Heart right ventricle (tissue), 16 donors: ENCODE data around the gene SNX24. TPM values are rescaled to one million over a fixed set of nuclear protein-coding genes. Genes with fewer than 3 reads are reported as not detected.
"Not testable (repeated sequence)": the region's sequence is repeated elsewhere in the genome, so short reads cannot be mapped to it uniquely, and the experiment has no call there.

Experiments used
- ATAC-seq, 8 donors: fragments of 200-7000 bp; cut with Tn5 transposase; one replicate each; pipeline ENCODE4 v1.9.1; 2020; ENCODE audit warnings: mild to moderate bottlenecking in 8 of 8, moderate library complexity in 8 of 8, moderate number of reproducible peaks in 1 of 8
- DNase-seq, 2 donors: peaks; one replicate each; pipeline ENCODE4 v3.0.0-alpha.2; 2020
- H3K27ac ChIP-seq, 10 donors: fragments of 200-600 bp; sonication (generic) in 2 of 10; one replicate each; pipeline versions ENCODE4 v1.5.0 to v1.8.0; 2020 to 2022; ENCODE audit warnings: mild to moderate bottlenecking in 3 of 10
- H3K27me3 ChIP-seq, 7 donors: fragments of 200-600 bp; one replicate each; pipeline ENCODE4 v1.8.0; 2021 to 2022; ENCODE audit warnings: mild to moderate bottlenecking in 2 of 7
- H3K36me3 ChIP-seq, 9 donors: fragments of 200-600 bp; sonication (generic) in 1 of 9; one replicate each; pipeline versions ENCODE4 v1.5.0 to v1.8.0; 2020 to 2022; ENCODE audit warnings: mild to moderate bottlenecking in 2 of 9
- H3K4me1 ChIP-seq, 9 donors: fragments of 200-600 bp; sonication (generic) in 1 of 9; one replicate each; pipeline versions ENCODE4 v1.5.0 to v1.8.0; 2020 to 2022; ENCODE audit warnings: mild to moderate bottlenecking in 4 of 9
- H3K4me3 ChIP-seq, 10 donors: fragments of 200-600 bp; sonication (generic) in 2 of 10; one replicate each; pipeline versions ENCODE4 v1.5.0 to v1.8.0; 2020 to 2022; ENCODE audit warnings: mild to moderate bottlenecking in 7 of 10, moderate library complexity in 2 of 10
- H3K9me3 ChIP-seq, 11 donors: fragments of 200-600 bp in 10 of 11; sonication (generic) in 2 of 11; one replicate each; pipeline versions ENCODE4 v1.5.0 to v1.8.0; 2013 to 2022; ENCODE audit warnings: mild to moderate bottlenecking in 2 of 11, control low read depth in 1 of 11, moderate library complexity in 1 of 11
- WGBS, 2 donors: extraction: QIAGEN DNeasy Blood & Tissue Kit; methylation state at CpG; one replicate each; pipeline ENCODE4 v1.1.7; 2013; ENCODE audit warnings: inconsistent platforms in 1 of 2; 5-methylcytosine and 5-hydroxymethylcytosine counted together
- intact Hi-C, 10 donors: fragments of 100-400 bp; cut with DNase I; formaldehyde crosslinking; loops; one replicate each; pipeline versions ENCODE4 v1.11.1 to v1.14.2; 2022
- polyA plus RNA-seq, 2 donors: library from polyadenylated mRNA; stranded (reverse); fragments of 200-250 nt; gene quantifications; one replicate each; pipeline ENCODE4 v1.2.3, GENCODE V29; 2013
- total RNA-seq, 10 donors: library from RNA; stranded (reverse); fragmentation: NEBNext Ultra II Directional in 3 of 10; extraction: Animal tissue kit (Norgen Biotek cat#: 25700) in 3 of 10; gene quantifications; one replicate each; pipeline versions ENCODE4 v1.2.1 to v1.2.4, GENCODE V29; 2021 to 2023
- TF ChIP-seq, protein P1 (sequence below), 9 donors: fragments of 200-600 bp; sonication (generic) in 2 of 9; IDR thresholded peaks; one replicate each; pipeline versions ENCODE4 v1.5.0 to v1.8.0; 2021 to 2022; ENCODE audit warnings: antibody characterized with exemption in 9 of 9, mild to moderate bottlenecking in 5 of 9, moderate library complexity in 1 of 9
- donor health status: Arrhythmogenic right ventricular cardiomyopathy.
- donor health status: ischemic (EF 13 %, LVEDD 7.1; RV severe dilation, severe dysfunction).
- donor health status: healthy with polysubstance abuse.
- donor health status: DM: no; HTN: yes; CAD: no.
- donor health status: DM: no; HTN: no; CAD: no.
- donor health status: ischemic (EF 25% LVEDD 6.9; RV normal size, moderate dysfunction).
- donor health status: ischemic (EF 25% LVEDD 5.7; RV mildly dilated, moderate dysfunction).
- donor health status: healthy.
- donor health status: DM: yes; HTN: yes; CAD: no.
- donor health status: Ischemic cardiomyopathy.
- donor health status: ischemic (EF 35%, LVEDD 5.7; RV mildly dilated, moderate dysfunction).
- donor health status: nonischemic (EF 11% LVEDD 7.7; RV severe dilation, severe dysfunction).
- donor health status: DM: yes; HTN: yes; CAD: no.
- donor health status: PGD.
- donor health status: ischemic (EF 29% LVEDD 5.4; RV normal size, mild dysfunction).
- donor health status: nonischemic (EF 23%, LVEDD 6.1; RV moderate dilation, normal function).

SNX24 gene
- total and polyA plus RNA-seq, 12 donors, result 11.7 to 16.3 (median 13.8) TPM

GRCh38 chr5:122965111-122965510 lies 119.7 kb downstream of the SNX24 start:
- H3K9me3 ChIP-seq, result no peaks in the 10 kb centered on the region
- H3K27ac ChIP-seq, result no peak overlapping the region
- TF ChIP-seq, protein P1, sequence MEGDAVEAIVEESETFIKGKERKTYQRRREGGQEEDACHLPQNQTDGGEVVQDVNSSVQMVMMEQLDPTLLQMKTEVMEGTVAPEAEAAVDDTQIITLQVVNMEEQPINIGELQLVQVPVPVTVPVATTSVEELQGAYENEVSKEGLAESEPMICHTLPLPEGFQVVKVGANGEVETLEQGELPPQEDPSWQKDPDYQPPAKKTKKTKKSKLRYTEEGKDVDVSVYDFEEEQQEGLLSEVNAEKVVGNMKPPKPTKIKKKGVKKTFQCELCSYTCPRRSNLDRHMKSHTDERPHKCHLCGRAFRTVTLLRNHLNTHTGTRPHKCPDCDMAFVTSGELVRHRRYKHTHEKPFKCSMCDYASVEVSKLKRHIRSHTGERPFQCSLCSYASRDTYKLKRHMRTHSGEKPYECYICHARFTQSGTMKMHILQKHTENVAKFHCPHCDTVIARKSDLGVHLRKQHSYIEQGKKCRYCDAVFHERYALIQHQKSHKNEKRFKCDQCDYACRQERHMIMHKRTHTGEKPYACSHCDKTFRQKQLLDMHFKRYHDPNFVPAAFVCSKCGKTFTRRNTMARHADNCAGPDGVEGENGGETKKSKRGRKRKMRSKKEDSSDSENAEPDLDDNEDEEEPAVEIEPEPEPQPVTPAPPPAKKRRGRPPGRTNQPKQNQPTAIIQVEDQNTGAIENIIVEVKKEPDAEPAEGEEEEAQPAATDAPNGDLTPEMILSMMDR (IDR thresholded peaks at IDR 0.05), result no peak
- no peak overlapping the region for H3K4me3 ChIP-seq
- H3K4me1 ChIP-seq, result peaks cover 0 to 7% (median 0%) of the 10 kb centered on the region in 9 donors
- DNase-seq (no peak), ATAC-seq (peak in 4 of 8 donors; percentile 46 to 74 (median 60))
- 42 to 61% methylated on average over 1 of the region's 1 CpG for WGBS, 2 donors
- H3K27me3 ChIP-seq, result no peaks in the 10 kb centered on the region
- intact Hi-C loops, result no loop called here
- H3K36me3 ChIP-seq, result no peaks in the 10 kb centered on the region

DNA sequence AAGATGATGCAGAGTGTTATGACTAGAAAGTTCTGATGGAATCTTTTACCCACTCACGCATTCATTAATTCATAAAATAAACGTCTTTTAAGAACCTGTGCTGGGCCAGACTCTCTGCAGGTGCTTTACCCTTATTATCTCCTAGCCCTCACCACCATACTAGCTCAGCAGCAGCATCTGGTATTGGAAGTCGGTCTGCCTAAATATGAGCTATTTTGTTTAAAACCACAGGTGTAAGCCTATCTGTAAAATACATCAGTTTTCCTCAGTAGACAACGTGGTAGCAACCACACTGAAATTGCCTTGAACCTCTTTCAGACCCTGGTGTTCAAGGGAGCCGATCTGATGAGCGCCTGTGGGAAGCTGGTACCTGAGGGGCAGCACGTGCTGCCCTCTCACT lies 121.7 kb downstream of the SNX24 start:
- no peak overlapping the region for H3K4me3 ChIP-seq
- H3K27ac ChIP-seq, result no peak overlapping the region
- ATAC-seq (no peak), DNase-seq (no peak)
- 91 to 94% methylated on average over 7 of the region's 7 CpGs for WGBS, 2 donors
- H3K36me3 ChIP-seq, result no peaks in the 10 kb centered on the region
- intact Hi-C loops, result no loop called here
- no peaks in the 10 kb centered on the region for H3K27me3 ChIP-seq
- no peaks in the 10 kb centered on the region for H3K9me3 ChIP-seq
- H3K4me1 ChIP-seq, result peaks cover 0 to 7% (median 0%) of the 10 kb centered on the region in 9 donors
- TF ChIP-seq, protein P1 (IDR thresholded peaks at IDR 0.05), result no peak

GRCh38 chr5:122967625-122968024 lies 122.2 kb downstream of the SNX24 start:
- Histone ChIP-seq H3K27ac (no peak overlapping the region), H3K4me3 (no peak overlapping the region), H3K9me3 (no peaks in the 10 kb centered on the region), H3K4me1 (peaks cover 0 to 7% (median 0%) of the 10 kb centered on the region in 9 donors), H3K27me3 (no peaks in the 10 kb centered on the region), H3K36me3 (no peaks in the 10 kb centered on the region)
- no peak for DNase-seq
- TF ChIP-seq, protein P1 (IDR thresholded peaks at IDR 0.05), result no peak
- 82 to 86% methylated on average over 8 of the region's 8 CpGs for WGBS, 2 donors
- no peak for ATAC-seq
- intact Hi-C loops, result no loop called here

GRCh38 chr5:122968056-122968455 lies 122.6 kb downstream of the SNX24 start:
- WGBS, 2 donors, result 83 to 90% methylated on average over 6 of the region's 6 CpGs
- DNase-seq, intact Hi-C loops, H3K9me3 ChIP-seq, H3K4me3 ChIP-seq, H3K4me1 ChIP-seq, H3K36me3 ChIP-seq, H3K27me3 ChIP-seq, H3K27ac ChIP-seq, ATAC-seq: not testable (repeated sequence)

DNA sequence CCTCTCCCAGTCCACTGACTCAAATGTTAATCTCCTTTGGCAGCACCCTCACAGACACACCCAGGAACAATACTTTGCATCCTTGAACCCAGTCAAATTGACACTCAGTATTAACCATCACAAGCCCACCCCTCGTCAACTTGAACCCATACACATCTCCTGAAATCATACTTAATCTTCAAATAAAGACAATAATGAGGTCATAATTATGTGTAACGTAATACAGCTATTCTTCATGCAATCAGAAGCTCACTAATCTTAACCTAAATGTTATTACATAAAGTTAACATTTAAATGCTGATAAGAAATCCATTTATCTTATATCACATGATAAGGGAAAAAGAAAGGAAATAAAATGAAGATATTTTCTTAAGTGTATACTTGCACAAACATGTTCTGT lies 125.9 kb downstream of the SNX24 start:
- DNase-seq, result no peak
- intact Hi-C loops, result no loop called here
- H3K27me3 ChIP-seq, result no peaks in the 10 kb centered on the region
- no peak overlapping the region for H3K4me3 ChIP-seq
- H3K27ac ChIP-seq, result no peak overlapping the region
- 95 to 96% methylated on average over 2 of the region's 2 CpGs for WGBS, 2 donors
- peaks cover 0 to 7% (median 0%) of the 10 kb centered on the region in 9 donors for H3K4me1 ChIP-seq
- H3K9me3 ChIP-seq, result no peaks in the 10 kb centered on the region
- ATAC-seq, result no peak
- no peaks in the 10 kb centered on the region for H3K36me3 ChIP-seq
- TF ChIP-seq, protein P1 (IDR thresholded peaks at IDR 0.05), result no peak
